ENCODE measurements around the gene KAZN.
"Not testable (repeated sequence)": the region's sequence is repeated elsewhere in the genome, so short reads cannot be mapped to it uniquely, and the experiment has no call there.

KAZN gene

GRCh38 chr1:14948112-14948652 is 349.7 kb downstream of the KAZN start:
- no peak for FAIRE-seq

GRCh38 chr1:14949270-14949835 is 350.9 kb downstream of the KAZN start:
- FAIRE-seq = no peak

- FAIRE-seq = no peak
Measured at GRCh38 chr1:14949836-14950713, 351.6 kb downstream of the KAZN start.

- FAIRE-seq = no peak
Measured at GRCh38 chr1:14951766-14952165, 353.3 kb downstream of the KAZN start.

GRCh38 chr1:14952626-14953314 is 354.3 kb downstream of the KAZN start:
- FAIRE-seq = no peak

GRCh38 chr1:14954210-14954609 is 355.7 kb downstream of the KAZN start:
- no peak for FAIRE-seq

- FAIRE-seq = no peak
Measured at GRCh38 chr1:14954930-14955329, 356.4 kb downstream of the KAZN start.

- FAIRE-seq = no peak
Measured at GRCh38 chr1:14955402-14955801, 356.9 kb downstream of the KAZN start.

- no peak for FAIRE-seq
Measured at GRCh38 chr1:14955976-14956375, 357.5 kb downstream of the KAZN start.

GRCh38 chr1:14956579-14957195 is 358.2 kb downstream of the KAZN start:
- no peak for FAIRE-seq

GRCh38 chr1:14957375-14958098 is 359.1 kb downstream of the KAZN start:
- no peak for FAIRE-seq

GRCh38 chr1:14958249-14959058 is 360.0 kb downstream of the KAZN start:
- FAIRE-seq = no peak

GRCh38 chr1:14959059-14959694 is 360.7 kb downstream of the KAZN start:
- FAIRE-seq = no peak

GRCh38 chr1:14961661-14962267 is 363.3 kb downstream of the KAZN start:
- no peak for FAIRE-seq

GRCh38 chr1:14962407-14962806 is 363.9 kb downstream of the KAZN start:
- no peak for FAIRE-seq

- FAIRE-seq = not testable (repeated sequence)
Measured at GRCh38 chr1:14963791-14964710, 365.6 kb downstream of the KAZN start.

GRCh38 chr1:14964711-14965055 is 366.2 kb downstream of the KAZN start:
- FAIRE-seq = no peak

GRCh38 chr1:14968251-14968851 is 369.9 kb downstream of the KAZN start:
- FAIRE-seq = no peak

GRCh38 chr1:14969006-14969405 is 370.5 kb downstream of the KAZN start:
- FAIRE-seq = no peak
